GM21723 (cell line): Measurements from ENCODE around the gene PDCD11.
"Not testable (repeated sequence)": the region's sequence is repeated elsewhere in the genome, so short reads cannot be mapped to it uniquely, and the experiment has no call there.

Experiments used
- ATAC-seq: cut with Tn5 transposase; IDR thresholded peaks from one replicate; pipeline ENCODE4 v1.9.1; 2021; ENCODE audit warnings: mild to moderate bottlenecking, moderate library complexity; ENCODE audit not compliant: unreplicated experiment

PDCD11 gene, protein sequence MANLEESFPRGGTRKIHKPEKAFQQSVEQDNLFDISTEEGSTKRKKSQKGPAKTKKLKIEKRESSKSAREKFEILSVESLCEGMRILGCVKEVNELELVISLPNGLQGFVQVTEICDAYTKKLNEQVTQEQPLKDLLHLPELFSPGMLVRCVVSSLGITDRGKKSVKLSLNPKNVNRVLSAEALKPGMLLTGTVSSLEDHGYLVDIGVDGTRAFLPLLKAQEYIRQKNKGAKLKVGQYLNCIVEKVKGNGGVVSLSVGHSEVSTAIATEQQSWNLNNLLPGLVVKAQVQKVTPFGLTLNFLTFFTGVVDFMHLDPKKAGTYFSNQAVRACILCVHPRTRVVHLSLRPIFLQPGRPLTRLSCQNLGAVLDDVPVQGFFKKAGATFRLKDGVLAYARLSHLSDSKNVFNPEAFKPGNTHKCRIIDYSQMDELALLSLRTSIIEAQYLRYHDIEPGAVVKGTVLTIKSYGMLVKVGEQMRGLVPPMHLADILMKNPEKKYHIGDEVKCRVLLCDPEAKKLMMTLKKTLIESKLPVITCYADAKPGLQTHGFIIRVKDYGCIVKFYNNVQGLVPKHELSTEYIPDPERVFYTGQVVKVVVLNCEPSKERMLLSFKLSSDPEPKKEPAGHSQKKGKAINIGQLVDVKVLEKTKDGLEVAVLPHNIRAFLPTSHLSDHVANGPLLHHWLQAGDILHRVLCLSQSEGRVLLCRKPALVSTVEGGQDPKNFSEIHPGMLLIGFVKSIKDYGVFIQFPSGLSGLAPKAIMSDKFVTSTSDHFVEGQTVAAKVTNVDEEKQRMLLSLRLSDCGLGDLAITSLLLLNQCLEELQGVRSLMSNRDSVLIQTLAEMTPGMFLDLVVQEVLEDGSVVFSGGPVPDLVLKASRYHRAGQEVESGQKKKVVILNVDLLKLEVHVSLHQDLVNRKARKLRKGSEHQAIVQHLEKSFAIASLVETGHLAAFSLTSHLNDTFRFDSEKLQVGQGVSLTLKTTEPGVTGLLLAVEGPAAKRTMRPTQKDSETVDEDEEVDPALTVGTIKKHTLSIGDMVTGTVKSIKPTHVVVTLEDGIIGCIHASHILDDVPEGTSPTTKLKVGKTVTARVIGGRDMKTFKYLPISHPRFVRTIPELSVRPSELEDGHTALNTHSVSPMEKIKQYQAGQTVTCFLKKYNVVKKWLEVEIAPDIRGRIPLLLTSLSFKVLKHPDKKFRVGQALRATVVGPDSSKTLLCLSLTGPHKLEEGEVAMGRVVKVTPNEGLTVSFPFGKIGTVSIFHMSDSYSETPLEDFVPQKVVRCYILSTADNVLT (N-terminal part only)

GRCh38 chr10:103396067-103396788 lies at the start of gene PDCD11, which contains the start of gene ATP5MK:
PDCD11 (plus strand) TSS chr10:103396626; CDS start chr10:103398427, 1,801 bp downstream.
ATP5MK (minus strand) TSS chr10:103396475; CDS start chr10:103392457, 4,018 bp downstream.
- ATAC-seq = peak; percentile 99

DNA sequence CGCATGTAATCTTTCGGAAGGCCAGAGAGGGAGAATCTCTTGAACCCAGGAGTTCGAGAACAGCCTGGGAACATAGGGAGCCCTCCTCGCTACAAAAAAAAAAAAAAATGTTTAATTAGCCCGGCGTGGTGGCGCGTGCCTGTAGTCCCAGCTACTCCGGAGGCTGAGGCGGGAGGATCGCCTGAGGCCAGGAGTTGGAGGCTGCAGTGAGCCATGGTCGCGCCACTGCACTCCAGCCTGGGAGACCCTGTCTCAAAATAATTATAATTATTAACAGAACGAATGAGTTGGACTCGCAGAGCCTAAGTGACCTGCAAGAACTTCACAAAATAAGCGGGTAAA lies 46.3 kb upstream of the PDCD11 start:
- ATAC-seq = no peak

- ATAC-seq = peak; percentile 78
Observed at GRCh38 chr10:103350517-103351260, 45.7 kb upstream of the PDCD11 start, which contains the start of gene PCGF6. PCGF6 (minus strand) TSS chr10:103351140; CDS start chr10:103351066, 74 bp downstream.

DNA sequence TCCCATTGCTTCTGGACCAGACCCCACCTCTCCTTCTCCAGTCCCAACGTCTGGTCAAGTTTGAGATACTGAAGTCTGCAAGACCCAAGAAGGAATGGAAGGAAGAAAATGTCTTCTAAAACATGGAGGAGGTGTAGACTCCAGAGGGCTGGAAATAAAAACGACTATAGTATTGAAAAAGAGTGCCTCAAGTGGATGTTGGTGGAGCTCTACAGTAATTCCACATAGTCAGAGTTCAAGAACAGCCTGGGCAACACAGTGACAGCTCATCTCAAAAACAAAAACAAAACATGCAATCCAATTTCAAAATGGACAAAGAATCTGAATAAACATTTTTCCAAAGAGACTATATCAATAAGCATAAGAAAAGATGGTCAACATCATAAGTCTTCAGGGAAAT lies 43.1 kb upstream of the PDCD11 start:
- no peak for ATAC-seq

- not testable (repeated sequence) for ATAC-seq
Observed at GRCh38 chr10:103354567-103354966, 41.9 kb upstream of the PDCD11 start.

- ATAC-seq = no peak
Observed at GRCh38 chr10:103355906-103356599, 40.4 kb upstream of the PDCD11 start.

DNA sequence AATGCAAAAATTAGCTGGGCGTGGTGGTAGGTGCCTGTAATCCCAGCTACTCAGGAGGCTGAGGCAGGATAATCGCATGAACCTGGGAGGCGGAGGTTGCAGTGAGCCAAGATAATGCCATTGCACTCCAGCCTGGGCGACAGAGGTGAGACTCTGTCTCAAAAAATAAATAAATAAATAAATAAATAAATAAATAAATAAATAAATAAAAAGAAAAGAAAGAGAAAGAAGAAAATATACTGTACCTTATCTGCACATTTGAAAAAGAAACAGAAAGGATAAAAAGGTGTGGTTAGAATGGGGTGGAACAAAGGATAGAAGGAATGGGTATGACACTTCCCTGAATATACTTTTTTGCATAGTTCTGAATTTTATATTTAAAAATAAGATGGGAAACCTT lies 36.9 kb upstream of the PDCD11 start:
- ATAC-seq = not testable (repeated sequence)

- not testable (repeated sequence) for ATAC-seq
Observed at GRCh38 chr10:103360791-103361190, 35.6 kb upstream of the PDCD11 start.

DNA sequence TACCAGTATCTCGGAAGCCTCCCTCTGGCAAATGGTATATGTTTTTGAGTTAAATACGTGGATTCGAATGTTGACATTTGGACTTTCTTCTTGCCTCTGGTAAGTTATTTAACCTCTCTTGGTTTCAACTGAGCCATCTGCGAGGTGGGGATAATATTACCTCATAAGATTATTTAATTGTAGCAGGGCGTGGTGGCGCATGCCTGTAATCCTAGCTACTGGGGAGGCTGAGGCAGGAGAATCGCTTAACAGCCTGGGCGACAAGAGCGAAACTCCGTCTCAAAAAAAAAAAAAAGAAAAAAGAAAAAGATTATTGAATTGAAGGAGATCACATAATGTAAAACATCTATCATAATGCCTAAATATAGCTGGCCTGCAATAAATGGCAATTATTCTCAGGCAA lies 29.0 kb upstream of the PDCD11 start:
- ATAC-seq = no peak

DNA sequence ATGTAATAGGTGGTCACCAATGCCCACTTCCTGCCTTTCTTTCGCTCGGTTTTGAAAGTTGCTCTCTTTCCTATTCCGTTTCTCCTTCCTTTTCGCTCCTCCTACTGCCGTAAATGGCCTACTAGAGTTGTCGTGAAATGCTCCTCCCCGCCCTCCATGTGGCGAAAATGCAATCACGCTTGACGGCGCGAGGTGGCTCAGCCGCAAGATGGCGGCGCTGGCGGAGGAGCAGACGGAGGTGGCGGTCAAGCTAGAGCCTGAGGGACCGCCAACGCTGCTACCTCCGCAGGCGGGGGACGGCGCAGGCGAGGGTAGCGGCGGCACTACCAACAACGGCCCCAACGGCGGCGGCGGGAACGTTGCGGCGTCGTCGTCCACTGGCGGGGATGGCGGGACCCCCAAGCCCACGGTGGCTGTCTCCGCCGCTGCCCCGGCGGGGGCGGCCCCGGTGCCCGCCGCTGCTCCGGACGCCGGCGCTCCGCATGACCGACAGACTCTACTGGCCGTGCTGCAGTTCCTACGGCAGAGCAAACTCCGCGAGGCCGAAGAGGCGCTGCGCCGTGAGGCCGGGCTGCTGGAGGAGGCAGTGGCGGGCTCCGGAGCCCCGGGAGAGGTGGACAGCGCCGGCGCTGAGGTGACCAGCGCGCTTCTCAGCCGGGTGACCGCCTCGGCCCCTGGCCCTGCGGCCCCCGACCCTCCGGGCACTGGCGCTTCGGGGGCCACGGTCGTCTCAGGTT lies 28.5 kb upstream of the PDCD11 start, which contains the start of gene TAF5:
TSS of gene TAF5 (plus strand) at position 195 of the 737 bp plus-strand sequence. CDS start at position 209, 14 bp downstream.
- ATAC-seq = peak; percentile 64

DNA sequence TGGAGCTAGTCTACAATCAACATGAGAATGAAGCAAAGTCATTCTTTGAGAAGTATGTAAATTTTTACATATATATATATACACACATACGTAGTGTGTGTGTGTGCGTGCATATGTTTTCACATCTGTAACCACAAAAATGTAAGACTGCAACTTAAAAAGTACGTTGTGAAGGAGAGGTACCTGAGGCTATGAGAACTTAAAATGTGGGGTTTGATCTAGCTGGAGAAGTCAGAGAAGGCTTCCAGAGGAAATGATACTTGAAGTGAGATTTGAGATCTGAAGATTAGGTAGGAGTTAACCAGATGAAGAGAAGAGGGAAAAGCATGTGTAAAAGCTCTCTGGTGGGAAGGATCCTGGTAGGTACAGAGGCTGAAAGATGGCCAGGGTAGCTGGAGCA lies 22.9 kb upstream of the PDCD11 start:
- no peak for ATAC-seq

GRCh38 chr10:103374263-103374662 lies 22.2 kb upstream of the PDCD11 start:
- no peak for ATAC-seq

DNA sequence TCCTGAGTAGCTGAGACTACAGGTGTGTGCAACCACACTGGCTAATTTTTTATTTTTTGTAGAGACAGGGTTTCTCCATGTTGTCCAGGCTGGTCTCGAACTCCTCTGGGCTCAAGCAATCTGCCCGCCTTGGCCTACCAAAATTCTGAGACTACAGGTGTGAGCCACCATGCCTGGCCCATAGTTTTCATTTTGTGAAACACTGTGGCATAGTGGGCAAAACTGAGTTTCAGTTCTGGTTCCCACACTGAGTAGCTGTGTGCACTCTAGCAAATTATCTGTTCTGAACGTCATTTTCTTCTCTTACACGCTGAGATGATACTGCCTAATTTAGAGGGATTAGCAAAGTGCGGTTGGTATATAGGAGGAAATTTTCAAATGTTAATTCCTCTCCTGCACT lies 13.7 kb upstream of the PDCD11 start:
- no peak for ATAC-seq

- no peak for ATAC-seq
Observed at GRCh38 chr10:103394180-103394579, 2.2 kb upstream of the PDCD11 start.

- ATAC-seq = no peak
Observed at GRCh38 chr10:103395754-103396066, 716 bp upstream of the PDCD11 start.

DNA sequence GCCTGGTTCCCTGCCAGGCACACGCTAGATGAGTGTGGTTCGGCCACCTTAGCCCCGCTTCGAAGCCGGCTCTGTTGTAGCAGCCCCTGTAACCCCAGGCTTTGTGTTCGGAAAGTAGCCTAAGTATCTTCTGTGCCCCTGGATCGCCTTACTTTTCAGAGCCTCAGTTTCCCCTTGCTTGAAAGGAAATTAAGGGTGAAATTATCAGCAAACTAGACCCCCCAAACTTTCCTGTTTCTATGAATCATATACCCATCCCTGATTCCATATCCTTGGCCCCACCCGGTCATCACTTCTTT lies 312 bp downstream of the PDCD11 start:
- no peak for ATAC-seq

DNA sequence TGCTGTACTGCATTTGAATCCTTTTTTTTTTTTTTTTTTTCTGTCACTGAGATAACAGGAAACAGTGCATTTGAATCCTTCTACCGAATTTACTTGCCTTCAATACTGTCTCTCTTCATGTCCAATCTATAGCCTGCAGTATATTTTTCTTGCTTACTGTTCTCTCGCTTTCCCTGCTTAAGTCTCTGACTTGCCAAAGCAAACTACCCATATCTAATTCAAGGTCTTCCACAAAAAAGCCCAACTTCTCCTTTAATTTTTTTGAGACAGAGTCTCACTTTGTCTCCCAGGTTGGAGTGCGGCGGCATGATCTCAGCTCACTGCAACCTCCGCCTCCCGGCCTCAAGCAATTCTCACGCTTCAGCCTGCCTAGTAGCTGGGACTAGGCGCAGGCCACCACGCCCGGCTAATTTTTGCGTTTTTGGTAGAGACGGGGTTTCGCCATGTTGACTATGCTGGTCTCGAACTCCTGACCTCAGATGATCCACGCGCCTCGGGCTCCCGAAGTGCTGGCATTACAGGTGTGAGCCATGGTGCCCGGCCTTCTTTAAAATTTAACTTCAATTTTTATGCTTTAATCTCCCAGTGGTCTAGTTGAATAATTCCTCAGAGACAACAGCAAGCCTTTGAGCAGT lies 882 bp downstream of the PDCD11 start:
- no peak for ATAC-seq

DNA sequence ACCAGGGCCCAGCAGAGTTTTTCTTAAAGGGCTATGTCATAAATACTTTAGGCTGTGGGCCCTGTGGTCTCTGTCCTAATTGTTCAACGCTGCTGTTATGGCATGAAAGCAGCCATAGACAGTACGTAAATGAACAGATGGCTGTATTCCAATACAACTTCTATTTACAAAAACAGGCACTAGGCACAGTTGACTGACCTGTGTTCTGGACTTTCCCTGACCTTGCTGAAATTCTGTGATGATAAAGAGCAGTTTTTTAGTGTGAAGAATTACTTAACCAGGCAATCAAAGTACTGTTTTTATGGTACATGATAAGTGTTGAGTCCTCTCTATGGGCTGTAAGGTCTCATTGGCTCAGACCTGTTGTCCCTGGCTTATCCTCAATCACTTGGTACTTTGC lies 17.1 kb downstream of the PDCD11 start:
- no peak for ATAC-seq
